ENCODE data around the gene TBX5. TPM values are rescaled to one million over a fixed set of nuclear protein-coding genes. Genes with fewer than 3 reads are reported as not detected.

The TBX5 gene
- total RNA-seq, 1 donor from 2014 or later, result not detected

DNA sequence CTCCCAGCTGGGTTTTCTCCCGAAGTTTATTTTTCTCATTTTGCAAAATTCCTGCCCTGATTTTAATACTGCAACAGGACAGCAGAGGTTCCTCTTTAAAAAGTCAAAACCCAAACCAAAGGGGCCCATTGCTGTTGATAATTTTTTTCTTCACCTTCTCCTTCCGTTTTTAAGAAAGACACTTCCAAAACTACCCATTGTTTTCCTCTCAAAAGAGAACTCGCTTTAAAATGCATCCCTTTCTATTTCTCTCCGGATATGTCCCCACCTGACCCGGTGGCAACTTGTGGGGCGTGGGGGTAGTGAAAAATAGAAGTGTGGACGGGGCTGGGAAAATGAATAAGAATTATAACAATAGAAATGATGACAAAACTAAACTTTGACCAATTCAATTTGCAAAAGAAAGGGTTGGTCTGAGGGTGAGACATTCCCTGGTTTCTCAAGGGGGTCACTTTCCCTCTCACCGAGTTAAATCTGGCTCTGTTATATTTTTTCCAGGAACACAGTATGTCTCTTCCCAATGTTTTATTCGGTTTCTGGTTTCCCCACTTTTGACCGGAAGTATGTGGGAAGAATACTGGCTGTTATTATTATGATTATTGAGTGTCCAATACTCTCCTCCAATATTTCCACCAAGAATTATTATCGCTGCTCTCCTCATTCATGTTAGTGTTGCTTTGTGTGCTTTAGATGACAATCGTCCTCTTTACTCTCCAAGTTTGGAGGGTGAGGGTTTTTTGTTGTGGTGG is 4.1 kb upstream of the TBX5 start:
- no peak overlapping the region for H3K4me3 ChIP-seq (ENCODE audit: low read depth, low read length)
- TF ChIP-seq, protein P1, sequence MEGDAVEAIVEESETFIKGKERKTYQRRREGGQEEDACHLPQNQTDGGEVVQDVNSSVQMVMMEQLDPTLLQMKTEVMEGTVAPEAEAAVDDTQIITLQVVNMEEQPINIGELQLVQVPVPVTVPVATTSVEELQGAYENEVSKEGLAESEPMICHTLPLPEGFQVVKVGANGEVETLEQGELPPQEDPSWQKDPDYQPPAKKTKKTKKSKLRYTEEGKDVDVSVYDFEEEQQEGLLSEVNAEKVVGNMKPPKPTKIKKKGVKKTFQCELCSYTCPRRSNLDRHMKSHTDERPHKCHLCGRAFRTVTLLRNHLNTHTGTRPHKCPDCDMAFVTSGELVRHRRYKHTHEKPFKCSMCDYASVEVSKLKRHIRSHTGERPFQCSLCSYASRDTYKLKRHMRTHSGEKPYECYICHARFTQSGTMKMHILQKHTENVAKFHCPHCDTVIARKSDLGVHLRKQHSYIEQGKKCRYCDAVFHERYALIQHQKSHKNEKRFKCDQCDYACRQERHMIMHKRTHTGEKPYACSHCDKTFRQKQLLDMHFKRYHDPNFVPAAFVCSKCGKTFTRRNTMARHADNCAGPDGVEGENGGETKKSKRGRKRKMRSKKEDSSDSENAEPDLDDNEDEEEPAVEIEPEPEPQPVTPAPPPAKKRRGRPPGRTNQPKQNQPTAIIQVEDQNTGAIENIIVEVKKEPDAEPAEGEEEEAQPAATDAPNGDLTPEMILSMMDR (conservative IDR thresholded peaks at IDR 0.05; ENCODE audit: low read depth, low read length), result no peak
- no peak for DNase-seq (ENCODE audit: low read depth)

DNA sequence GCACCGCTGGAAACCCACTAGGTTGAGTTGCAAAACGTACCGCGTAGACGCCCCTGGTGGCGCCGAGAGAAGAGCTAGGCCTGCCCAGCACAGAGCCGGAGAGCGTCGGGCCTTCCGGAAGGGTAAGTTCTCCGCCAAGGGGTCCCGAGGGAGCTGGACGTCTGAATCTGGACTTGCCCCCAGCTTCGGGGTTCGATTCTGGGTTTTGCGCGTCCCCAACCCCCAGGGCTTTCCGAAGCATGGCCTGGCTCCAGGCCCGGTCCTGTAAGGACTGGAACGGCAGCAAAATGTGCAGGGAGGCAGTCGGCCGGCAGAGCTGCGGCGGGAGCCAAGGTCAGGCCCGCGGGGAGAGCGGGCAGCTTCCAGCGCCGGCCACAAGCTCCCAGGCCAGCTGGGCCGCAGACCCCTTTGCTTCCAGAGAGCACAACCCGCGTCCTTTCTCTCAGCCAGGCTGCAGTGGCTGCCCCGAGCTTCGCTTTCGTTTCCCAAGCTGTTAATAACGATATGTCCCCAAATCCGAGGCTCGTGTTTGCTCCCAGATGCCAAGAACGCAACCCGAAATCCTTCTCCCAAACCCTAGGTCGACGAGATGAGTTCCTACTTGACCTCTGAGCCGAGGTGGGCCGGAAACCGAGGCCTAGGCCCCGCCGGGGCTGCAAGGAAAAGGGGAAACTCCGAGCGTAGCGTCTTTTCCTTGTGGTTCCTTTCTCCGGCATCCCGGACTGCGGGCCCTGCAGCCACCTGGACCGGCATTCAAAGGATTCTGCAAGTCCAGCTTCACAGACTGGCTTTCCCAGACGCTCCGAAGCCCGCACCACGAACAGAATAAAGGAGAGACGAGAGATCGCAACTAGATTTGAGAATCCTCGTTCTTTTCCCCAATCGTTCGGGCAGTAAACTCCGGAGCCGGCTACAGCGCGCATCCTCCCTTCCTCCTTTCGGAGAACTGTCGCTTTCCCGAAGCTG is 3.2 kb upstream of the TBX5 start:
- H3K4me3 ChIP-seq (ENCODE audit: low read depth, low read length), result peak overlapping the region; percentile 35
- TF ChIP-seq, protein P1 (conservative IDR thresholded peaks at IDR 0.05; ENCODE audit: low read depth, low read length), result no peak
- DNase-seq (ENCODE audit: low read depth), result no peak

DNA sequence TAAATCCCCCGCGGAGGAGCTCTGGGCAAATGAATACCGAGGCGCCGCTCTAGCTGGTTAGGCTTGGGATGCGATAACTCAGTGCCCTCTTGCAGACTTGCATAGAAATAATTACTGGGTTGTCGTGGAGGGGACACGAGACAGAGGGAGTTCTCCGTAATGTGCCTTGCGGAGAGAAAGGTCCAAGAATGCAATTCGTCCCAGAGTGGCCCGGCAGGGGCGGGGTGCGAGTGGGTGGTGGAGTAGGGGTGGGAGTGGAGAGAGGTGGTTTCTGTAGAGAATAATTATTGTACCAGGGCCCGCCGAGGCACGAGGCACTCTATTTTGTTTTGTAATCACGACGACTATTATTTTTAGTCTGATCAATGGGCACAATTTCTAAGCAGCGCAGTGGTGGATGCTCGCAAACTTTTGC is 2.5 kb upstream of the TBX5 start:
- no peak for DNase-seq (ENCODE audit: low read depth)
- TF ChIP-seq, protein P1 (conservative IDR thresholded peaks at IDR 0.05; ENCODE audit: low read depth, low read length), result no peak
- no peak overlapping the region for H3K4me3 ChIP-seq (ENCODE audit: low read depth, low read length)

DNA sequence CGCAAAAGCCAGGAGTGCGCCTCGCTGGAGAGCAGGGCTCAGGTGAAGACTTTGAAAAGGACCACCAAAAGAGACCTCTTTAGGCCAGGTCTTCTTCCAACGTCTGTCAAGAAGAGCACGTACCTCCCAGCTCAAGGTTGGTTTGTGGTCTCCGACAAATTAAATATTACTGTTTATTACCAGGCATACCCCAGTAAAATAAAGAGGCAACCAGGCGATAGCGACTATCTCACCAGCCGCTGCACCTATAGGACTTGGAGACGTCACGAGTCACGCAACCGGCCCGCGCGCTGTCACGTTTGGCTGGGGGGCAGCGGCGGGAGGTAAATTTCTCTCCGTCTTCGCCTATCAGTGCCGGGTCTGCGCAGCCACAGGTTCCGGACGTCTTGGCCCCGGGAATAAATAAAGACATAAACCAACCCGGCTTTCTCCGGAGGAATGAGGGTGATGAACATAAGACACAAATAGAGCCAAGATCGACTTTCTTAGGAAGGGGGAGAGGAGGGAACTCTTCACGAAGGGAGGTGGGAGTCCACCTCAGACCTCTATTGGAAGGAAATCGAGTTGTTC is 2.0 kb upstream of the TBX5 start:
- no peak overlapping the region for H3K4me3 ChIP-seq (ENCODE audit: low read depth, low read length)
- DNase-seq (ENCODE audit: low read depth), result no peak
- TF ChIP-seq, protein P1 (conservative IDR thresholded peaks at IDR 0.05; ENCODE audit: low read depth, low read length), result no peak

DNA sequence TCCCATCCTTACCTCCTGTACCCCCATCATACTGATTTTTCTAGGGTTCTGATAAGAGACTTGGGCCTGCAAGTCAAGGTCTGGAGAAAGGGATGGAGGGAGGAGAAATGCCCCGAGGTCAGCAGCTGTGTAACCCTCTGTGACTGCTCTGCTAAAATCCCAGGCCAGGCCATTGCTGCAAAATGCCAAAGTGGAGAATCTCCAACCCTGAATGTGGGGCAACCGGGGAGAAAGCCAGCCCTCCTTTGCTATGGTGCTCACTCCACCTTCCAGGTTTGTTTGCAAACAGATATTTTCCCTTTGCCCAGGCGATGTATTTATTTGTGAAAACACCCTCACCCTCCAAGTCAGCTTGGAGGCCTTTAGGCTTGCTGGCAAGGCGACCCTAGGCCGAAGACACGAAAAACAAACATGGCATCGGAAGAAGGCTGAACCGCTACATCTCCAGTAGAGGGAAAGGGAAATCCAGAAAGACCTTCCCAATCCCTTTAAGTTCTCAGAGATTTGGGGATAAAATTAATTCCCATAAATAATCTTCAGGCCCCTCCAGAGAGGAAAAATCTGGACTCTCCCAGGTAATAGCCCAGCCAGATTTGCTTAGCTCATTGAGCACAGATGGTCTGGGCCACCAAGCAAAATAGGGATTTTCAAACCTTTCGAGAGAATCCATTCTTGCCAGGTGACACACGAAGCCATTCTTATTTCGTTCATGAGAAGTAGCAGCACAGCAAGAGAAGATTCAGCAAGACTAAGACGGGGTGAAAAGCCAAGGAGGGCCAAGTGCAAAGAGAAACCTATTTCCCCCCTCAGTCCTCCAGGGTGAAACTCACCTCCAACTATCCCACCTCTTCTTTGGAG is 1.3 kb upstream of the TBX5 start:
- TF ChIP-seq, protein P1 (conservative IDR thresholded peaks at IDR 0.05; ENCODE audit: low read depth, low read length), result no peak
- no peak overlapping the region for H3K4me3 ChIP-seq (ENCODE audit: low read depth, low read length)
- DNase-seq (ENCODE audit: low read depth), result no peak

DNA sequence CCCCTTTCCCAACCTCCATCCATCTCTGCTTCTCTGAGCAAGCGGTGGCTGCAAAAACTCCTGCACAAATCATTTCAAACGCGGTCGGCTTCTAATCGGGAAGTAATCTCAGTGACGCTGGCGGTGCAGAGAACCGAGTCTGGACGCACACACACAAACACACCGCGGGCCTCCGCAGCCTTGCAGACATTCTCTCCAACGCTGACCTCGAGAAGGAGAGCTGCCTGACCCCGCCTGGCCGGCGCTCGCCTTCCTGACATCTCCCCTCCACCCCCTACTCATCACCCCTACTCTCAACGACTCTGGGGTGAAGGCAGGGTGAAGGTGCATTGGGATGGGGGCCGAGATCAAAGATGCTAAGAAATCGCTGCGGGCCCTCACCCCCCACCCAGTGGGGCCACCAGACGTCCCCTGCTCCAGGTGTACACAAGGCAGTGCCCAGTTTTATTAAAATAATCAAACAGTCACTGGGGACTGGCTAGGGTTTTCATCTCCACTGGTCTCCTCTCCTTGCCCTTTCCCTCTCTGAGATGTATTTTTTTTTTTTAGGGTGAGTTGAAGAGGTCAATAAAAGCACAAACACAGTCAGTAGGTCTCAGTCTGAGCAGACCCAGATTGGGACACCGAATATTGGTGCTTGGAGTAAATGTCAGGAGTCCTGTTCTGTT is 506 bp upstream of the TBX5 start:
- TF ChIP-seq, protein P1 (conservative IDR thresholded peaks at IDR 0.05; ENCODE audit: low read depth, low read length), result no peak
- DNase-seq (ENCODE audit: low read depth), result no peak
- no peak overlapping the region for H3K4me3 ChIP-seq (ENCODE audit: low read depth, low read length)
